ENCODE measurements around the gene KIF26B. TPM values are rescaled to one million over a fixed set of nuclear protein-coding genes. Genes with fewer than 3 reads are reported as not detected.
A peak's percentile ranks its signal among the peaks of the same experiment; 100 is the strongest.

The KIF26B gene
- total RNA-seq, 5 donors from 2014 or later (not counting 1 experiment from before 2014, with no cell fraction given), result 0.03 to 0.06 (median 0.05) TPM; not detected in 2

GRCh38 chr1:245370905-245371581, 216.3 kb downstream of the KIF26B start:
- Histone ChIP-seq H3K27ac (ENCODE audit: low read length) (no peak overlapping the region), H3K4me3 (ENCODE audit: control insufficient read depth in 1 of 2, extremely low read depth in 1 of 2, low read length in 1 of 2) (no peak overlapping the region), H3K4me1 (ENCODE audit: control insufficient read depth in 1 of 2, extremely low read depth in 1 of 2, insufficient read depth in 2 of 2, low read length in 2 of 2) (peaks cover 0 to under 1% of the 10 kb centered on the region in 2 experiments), H3K9me3 (no peaks in the 10 kb centered on the region), H3K27me3 (replicated peaks in 1 of 2; ENCODE audit: control insufficient read depth in 2 of 2, extremely low read depth in 1 of 2, insufficient read depth in 2 of 2, low read length in 1 of 2) (peaks cover 0 to 17% of the 10 kb centered on the region in 2 experiments), H3K36me3 (ENCODE audit: control insufficient read depth in 2 of 2, extremely low read depth in 1 of 2, insufficient read depth in 1 of 2, low read length in 1 of 2) (no peaks in the 10 kb centered on the region)
- no peaks in the 10 kb centered on the region for H3K9me3 Mint-ChIP-seq
- no peak overlapping the region for H3K27ac Mint-ChIP-seq
- ATAC-seq (replicated peaks in 1 of 4) (no peak), DNase-seq (no peak)
- H3K4me1 Mint-ChIP-seq, result peaks cover 0 to under 1% (median 0%) of the 10 kb centered on the region in 3 donors
- ChIA-PET CTCF (no interaction called here), POLR2A (no interaction called here)
- H3K4me3 Mint-ChIP-seq, result no peak overlapping the region
- no peaks in the 10 kb centered on the region for H3K36me3 Mint-ChIP-seq
- H3K27me3 Mint-ChIP-seq, result peaks cover 1 to 5% of the 10 kb centered on the region in 2 donors
- 85% methylated on average over 14 of the region's 18 CpGs for WGBS (ENCODE audit: insufficient coverage)

GRCh38 chr1:245373131-245373530, 218.3 kb downstream of the KIF26B start:
- 100% methylated on average over 1 of the region's 4 CpGs for WGBS (ENCODE audit: insufficient coverage)
- Histone ChIP-seq H3K36me3 (ENCODE audit: control insufficient read depth in 2 of 2, extremely low read depth in 1 of 2, insufficient read depth in 1 of 2, low read length in 1 of 2) (no peaks in the 10 kb centered on the region), H3K27me3 (replicated peaks in 1 of 2; ENCODE audit: control insufficient read depth in 2 of 2, extremely low read depth in 1 of 2, insufficient read depth in 2 of 2, low read length in 1 of 2) (peaks cover 0 to 14% of the 10 kb centered on the region in 2 experiments), H3K9me3 (no peaks in the 10 kb centered on the region), H3K4me1 (ENCODE audit: control insufficient read depth in 1 of 2, extremely low read depth in 1 of 2, insufficient read depth in 2 of 2, low read length in 2 of 2) (peaks cover 10 to 15% of the 10 kb centered on the region in 2 experiments), H3K4me3 (ENCODE audit: control insufficient read depth in 1 of 2, extremely low read depth in 1 of 2, low read length in 1 of 2) (no peak overlapping the region), H3K27ac (ENCODE audit: low read length) (no peak overlapping the region)
- Mint-ChIP-seq H3K27me3 (peaks cover 1 to 5% of the 10 kb centered on the region in 2 donors), H3K4me1 (peaks cover 10 to 14% (median 10%) of the 10 kb centered on the region in 3 donors), H3K9me3 (no peaks in the 10 kb centered on the region), H3K4me3 (no peak overlapping the region), H3K27ac (no peak overlapping the region), H3K36me3 (no peaks in the 10 kb centered on the region)
- ChIA-PET POLR2A (no interaction called here), CTCF (no interaction called here)
- no peak for ATAC-seq (replicated peaks in 1 of 4)
- DNase-seq, result no peak

GRCh38 chr1:245375789-245376460, 221.1 kb downstream of the KIF26B start:
- Mint-ChIP-seq H3K9me3 (no peaks in the 10 kb centered on the region), H3K27ac (no peak overlapping the region), H3K4me1 (peaks cover 13 to 20% (median 16%) of the 10 kb centered on the region in 3 donors), H3K4me3 (no peak overlapping the region), H3K27me3 (no peaks in the 10 kb centered on the region), H3K36me3 (no peaks in the 10 kb centered on the region)
- Histone ChIP-seq H3K4me1 (ENCODE audit: control insufficient read depth in 1 of 2, extremely low read depth in 1 of 2, insufficient read depth in 2 of 2, low read length in 2 of 2) (peaks cover 17 to 21% of the 10 kb centered on the region in 2 experiments), H3K9me3 (no peaks in the 10 kb centered on the region), H3K36me3 (ENCODE audit: control insufficient read depth in 2 of 2, extremely low read depth in 1 of 2, insufficient read depth in 1 of 2, low read length in 1 of 2) (no peaks in the 10 kb centered on the region), H3K4me3 (ENCODE audit: control insufficient read depth in 1 of 2, extremely low read depth in 1 of 2, low read length in 1 of 2) (no peak overlapping the region), H3K27me3 (replicated peaks in 1 of 2; ENCODE audit: control insufficient read depth in 2 of 2, extremely low read depth in 1 of 2, insufficient read depth in 2 of 2, low read length in 1 of 2) (peaks cover 0 to 9% of the 10 kb centered on the region in 2 experiments), H3K27ac (ENCODE audit: low read length) (no peak overlapping the region)
- ChIA-PET CTCF (no interaction called here), POLR2A (no interaction called here)
- ATAC-seq (replicated peaks in 1 of 4), result no peak
- DNase-seq, result no peak
- WGBS (ENCODE audit: insufficient coverage), result 100% methylated on average over 4 of the region's 12 CpGs

GRCh38 chr1:245377854-245378253, 223.1 kb downstream of the KIF26B start:
- Mint-ChIP-seq H3K36me3 (no peaks in the 10 kb centered on the region), H3K27me3 (no peaks in the 10 kb centered on the region), H3K4me3 (no peak overlapping the region), H3K27ac (peak overlapping the region in 1 of 2 donors; percentile 85), H3K9me3 (no peaks in the 10 kb centered on the region), H3K4me1 (peaks cover 13 to 20% (median 16%) of the 10 kb centered on the region in 3 donors)
- ChIA-PET POLR2A (no interaction called here), CTCF (interaction anchor here (0.6 kb wide), 2 partner anchors 209 to 222 kb away, joined by 3 to 4 read pairs; no protein-coding TSS in a partner anchor)
- no CpG with 5 or more reads among the region's 5 CpGs for WGBS (ENCODE audit: insufficient coverage)
- H3K4me1 ChIP-seq (ENCODE audit: control insufficient read depth in 1 of 2, extremely low read depth in 1 of 2, insufficient read depth in 2 of 2, low read length in 2 of 2), result peaks cover 17 to 21% of the 10 kb centered on the region in 2 experiments
- no peak overlapping the region for H3K27ac ChIP-seq (ENCODE audit: low read length)
- ATAC-seq (replicated peaks in 1 of 4), result peak in 2 of 4 experiments; percentile 24 to 34
- H3K36me3 ChIP-seq (ENCODE audit: control insufficient read depth in 2 of 2, extremely low read depth in 1 of 2, insufficient read depth in 1 of 2, low read length in 1 of 2), result no peaks in the 10 kb centered on the region
- no peaks in the 10 kb centered on the region for H3K9me3 ChIP-seq
- H3K4me3 ChIP-seq (ENCODE audit: control insufficient read depth in 1 of 2, extremely low read depth in 1 of 2, low read length in 1 of 2), result no peak overlapping the region
- peaks cover 0 to 5% of the 10 kb centered on the region in 2 experiments for H3K27me3 ChIP-seq (replicated peaks in 1 of 2; ENCODE audit: control insufficient read depth in 2 of 2, extremely low read depth in 1 of 2, insufficient read depth in 2 of 2, low read length in 1 of 2)
- peak in 1 of 35 experiments; percentile 4 for DNase-seq

- H3K4me3 Mint-ChIP-seq, result no peak overlapping the region
- H3K9me3 ChIP-seq, result no peaks in the 10 kb centered on the region
- peak overlapping the region in 1 of 2 donors; percentile 85 for H3K27ac Mint-ChIP-seq
- H3K27me3 ChIP-seq (replicated peaks in 1 of 2; ENCODE audit: control insufficient read depth in 2 of 2, extremely low read depth in 1 of 2, insufficient read depth in 2 of 2, low read length in 1 of 2), result peaks cover 0 to 5% of the 10 kb centered on the region in 2 experiments
- DNase-seq (peak in 6 of 35 experiments; percentile 2 to 43 (median 3)), ATAC-seq (replicated peaks in 1 of 4) (peak; percentile 70 to 88 (median 79))
- H3K9me3 Mint-ChIP-seq, result no peaks in the 10 kb centered on the region
- no peak overlapping the region for H3K4me3 ChIP-seq (ENCODE audit: control insufficient read depth in 1 of 2, extremely low read depth in 1 of 2, low read length in 1 of 2)
- H3K4me1 Mint-ChIP-seq, result peaks cover 13 to 20% (median 16%) of the 10 kb centered on the region in 3 donors
- WGBS (ENCODE audit: insufficient coverage), result no CpG with 5 or more reads among the region's 2 CpGs
- ChIA-PET POLR2A (no interaction called here), CTCF (interaction anchor here (0.6 kb wide), 2 partner anchors 209 to 223 kb away, joined by 3 to 4 read pairs; no protein-coding TSS in a partner anchor)
- H3K36me3 Mint-ChIP-seq, result no peaks in the 10 kb centered on the region
- H3K27ac ChIP-seq (ENCODE audit: low read length), result no peak overlapping the region
- H3K4me1 ChIP-seq (ENCODE audit: control insufficient read depth in 1 of 2, extremely low read depth in 1 of 2, insufficient read depth in 2 of 2, low read length in 2 of 2), result peaks cover 17 to 22% of the 10 kb centered on the region in 2 experiments
- H3K27me3 Mint-ChIP-seq, result no peaks in the 10 kb centered on the region
- H3K36me3 ChIP-seq (ENCODE audit: control insufficient read depth in 2 of 2, extremely low read depth in 1 of 2, insufficient read depth in 1 of 2, low read length in 1 of 2), result no peaks in the 10 kb centered on the region
Measured at GRCh38 chr1:245378311-245378722, 223.5 kb downstream of the KIF26B start.

- Mint-ChIP-seq H3K4me1 (peaks cover 13 to 20% (median 16%) of the 10 kb centered on the region in 3 donors), H3K36me3 (no peaks in the 10 kb centered on the region), H3K27me3 (no peaks in the 10 kb centered on the region), H3K4me3 (no peak overlapping the region), H3K9me3 (no peaks in the 10 kb centered on the region), H3K27ac (peak overlapping the region in 1 of 2 donors; percentile 85)
- Histone ChIP-seq H3K36me3 (ENCODE audit: control insufficient read depth in 2 of 2, extremely low read depth in 1 of 2, insufficient read depth in 1 of 2, low read length in 1 of 2) (no peaks in the 10 kb centered on the region), H3K9me3 (no peaks in the 10 kb centered on the region), H3K27ac (ENCODE audit: low read length) (no peak overlapping the region), H3K4me1 (ENCODE audit: control insufficient read depth in 1 of 2, extremely low read depth in 1 of 2, insufficient read depth in 2 of 2, low read length in 2 of 2) (peaks cover 17 to 24% of the 10 kb centered on the region in 2 experiments), H3K4me3 (ENCODE audit: control insufficient read depth in 1 of 2, extremely low read depth in 1 of 2, low read length in 1 of 2) (no peak overlapping the region), H3K27me3 (replicated peaks in 1 of 2; ENCODE audit: control insufficient read depth in 2 of 2, extremely low read depth in 1 of 2, insufficient read depth in 2 of 2, low read length in 1 of 2) (peaks cover 0 to 5% of the 10 kb centered on the region in 2 experiments)
- CTCF ChIA-PET, result no interaction called here
- POLR2A ChIA-PET, result no interaction called here
- no CpG with 5 or more reads among the region's 5 CpGs for WGBS (ENCODE audit: insufficient coverage)
- DNase-seq (peak in 1 of 35 experiments; percentile 5), ATAC-seq (replicated peaks in 1 of 4) (peak in 3 of 4 experiments; percentile 12 to 26 (median 22))
Measured at GRCh38 chr1:245378745-245379144, 224.0 kb downstream of the KIF26B start.
